A673 (cell line): Measurements from ENCODE around the gene EI24. TPM values are rescaled to one million over a fixed set of nuclear protein-coding genes. Genes with fewer than 3 reads are reported as not detected.

Experiments used
- BruUV-seq: library from RNA; stranded (reverse); fragments of 400-500 nt; replicated peaks from 2 replicates; lab custom pipeline; 2021; lab: Mats Ljungman, UMichigan
- CTCF ChIA-PET: fragments of 300-600 bp; sonication (Branson Sonifier 250); formaldehyde crosslinking; loops from one replicate; lab custom pipeline; 2022; ENCODE audit warnings: antibody characterized with exemption; lab: Charles Lee
- POLR2A ChIA-PET: fragments of 300-600 bp; sonication (Branson Sonifier 250); formaldehyde crosslinking; loops from one replicate; lab custom pipeline; 2022; ENCODE audit warnings: antibody characterized with exemption; ENCODE audit not compliant: low non-redundant PET; lab: Charles Lee
- DNase-seq: peaks from one replicate; pipeline ENCODE4 v3.0.0-alpha.2; 2015; ENCODE audit warnings: low spot score
- H3K27ac ChIP-seq: fragments of 200-600 bp; sonication (generic); 2 replicates; pipeline ENCODE4 v1.5.1; 2016; ENCODE audit warnings: mixed run types, low read depth, mild to moderate bottlenecking, mixed read lengths, antibody characterized with exemption, low read length; ENCODE audit not compliant: poor library complexity, severe bottlenecking
- H3K27me3 ChIP-seq: fragments of 200-600 bp; sonication (generic); replicated peaks from 2 replicates; pipeline ENCODE4 v1.6.1; 2017; ENCODE audit warnings: mixed run types, low read depth, mild to moderate bottlenecking, mixed read lengths, antibody characterized with exemption, low read length; ENCODE audit not compliant: insufficient read depth, poor library complexity
- H3K36me3 ChIP-seq: fragments of 200-600 bp; sonication (generic); 2 replicates; pipeline ENCODE4 v1.6.1; 2016; ENCODE audit warnings: mixed run types, mild to moderate bottlenecking, mixed read lengths, antibody characterized with exemption, low read length; ENCODE audit not compliant: insufficient read depth, poor library complexity, severe bottlenecking
- H3K4me1 ChIP-seq: fragments of 200-600 bp; sonication (generic); 2 replicates; pipeline ENCODE4 v1.6.1; 2017; ENCODE audit warnings: mixed run types, mild to moderate bottlenecking, mixed read lengths, antibody characterized with exemption, low read length; ENCODE audit not compliant: insufficient read depth, poor library complexity, severe bottlenecking
- H3K4me3 ChIP-seq: fragments of 200-600 bp; sonication (generic); 2 replicates; pipeline ENCODE4 v1.5.1; 2016; ENCODE audit warnings: low read depth, mixed run types, mild to moderate bottlenecking, mixed read lengths, low read length; ENCODE audit not compliant: poor library complexity, severe bottlenecking
- H3K9me3 ChIP-seq: fragments of 200-600 bp; sonication (generic); 2 replicates; pipeline ENCODE4 v1.6.1; 2016; ENCODE audit warnings: mixed run types, low read depth, mild to moderate bottlenecking, mixed read lengths, antibody characterized with exemption, low read length; ENCODE audit not compliant: poor library complexity, severe bottlenecking
- EZH2 ChIP-seq: fragments of 200-600 bp; sonication (generic); IDR thresholded peaks from 2 replicates; pipeline ENCODE4 v1.6.1; 2017; ENCODE audit warnings: borderline replicate concordance, low read depth, mild to moderate bottlenecking, mixed read lengths, antibody characterized with exemption, low read length; ENCODE audit not compliant: poor library complexity, severe bottlenecking
- intact Hi-C: fragments of 100-400 bp; cut with micrococcal nuclease; formaldehyde crosslinking; loops from one replicate; pipeline ENCODE4 v1.10.0; 2022; ENCODE audit not compliant: unreplicated experiment
- total RNA-seq: library from RNA; stranded (reverse); gene quantifications from 2 replicates; pipeline ENCODE4 v1.2.3, GENCODE V29; 2021
- TF ChIP-seq, protein P1 (sequence below): fragments of 300-800, 200-600 bp; sonication (generic); conservative IDR thresholded peaks from 2 replicates; pipeline ENCODE4 v1.5.1; 2017; ENCODE audit warnings: low read depth, mild to moderate bottlenecking, antibody characterized with exemption, low read length, moderate library complexity, mixed read lengths

Gene EI24
- total RNA-seq, 1 experiment from 2014 or later, result 161 TPM

DNA sequence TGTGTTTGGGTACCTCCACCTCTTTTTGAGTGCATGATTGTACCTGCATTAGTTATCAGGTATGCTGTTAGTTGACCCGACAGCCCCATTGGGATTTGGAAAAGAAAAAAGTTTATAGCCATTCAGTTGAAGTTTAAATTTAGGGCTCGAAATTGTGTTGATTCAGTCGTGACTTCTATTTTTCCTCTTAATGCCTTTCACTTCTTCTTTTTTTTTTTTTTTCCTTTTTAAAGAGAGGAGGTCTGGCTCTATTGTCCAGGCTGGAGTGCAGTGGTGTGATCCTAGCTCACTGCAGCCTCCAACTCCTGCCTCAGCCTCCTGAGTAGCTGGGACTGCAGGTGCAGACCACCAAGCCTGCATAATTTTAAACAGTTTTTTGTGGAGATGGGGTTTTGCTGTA is 25.7 kb downstream of the EI24 start:
- intact Hi-C loops, result loop anchor here (5.0 kb wide), 1 partner anchor 643 kb away; the partner anchor contains the start of gene CCDC15
- BruUV-seq, result no TSS peak
- Histone ChIP-seq H3K9me3 (no peaks in the 10 kb centered on the region), H3K4me1 (peaks cover 10% of the 10 kb centered on the region), H3K4me3 (no peak overlapping the region), H3K27ac (no peak overlapping the region), H3K36me3 (peaks cover 37% of the 10 kb centered on the region), H3K27me3 (no peaks in the 10 kb centered on the region)
- ChIA-PET CTCF (no interaction called here), POLR2A (no interaction called here)
- no peak for DNase-seq
- TF ChIP-seq EZH2, result no peak
- TF ChIP-seq, protein P1, sequence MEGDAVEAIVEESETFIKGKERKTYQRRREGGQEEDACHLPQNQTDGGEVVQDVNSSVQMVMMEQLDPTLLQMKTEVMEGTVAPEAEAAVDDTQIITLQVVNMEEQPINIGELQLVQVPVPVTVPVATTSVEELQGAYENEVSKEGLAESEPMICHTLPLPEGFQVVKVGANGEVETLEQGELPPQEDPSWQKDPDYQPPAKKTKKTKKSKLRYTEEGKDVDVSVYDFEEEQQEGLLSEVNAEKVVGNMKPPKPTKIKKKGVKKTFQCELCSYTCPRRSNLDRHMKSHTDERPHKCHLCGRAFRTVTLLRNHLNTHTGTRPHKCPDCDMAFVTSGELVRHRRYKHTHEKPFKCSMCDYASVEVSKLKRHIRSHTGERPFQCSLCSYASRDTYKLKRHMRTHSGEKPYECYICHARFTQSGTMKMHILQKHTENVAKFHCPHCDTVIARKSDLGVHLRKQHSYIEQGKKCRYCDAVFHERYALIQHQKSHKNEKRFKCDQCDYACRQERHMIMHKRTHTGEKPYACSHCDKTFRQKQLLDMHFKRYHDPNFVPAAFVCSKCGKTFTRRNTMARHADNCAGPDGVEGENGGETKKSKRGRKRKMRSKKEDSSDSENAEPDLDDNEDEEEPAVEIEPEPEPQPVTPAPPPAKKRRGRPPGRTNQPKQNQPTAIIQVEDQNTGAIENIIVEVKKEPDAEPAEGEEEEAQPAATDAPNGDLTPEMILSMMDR, result no peak

DNA sequence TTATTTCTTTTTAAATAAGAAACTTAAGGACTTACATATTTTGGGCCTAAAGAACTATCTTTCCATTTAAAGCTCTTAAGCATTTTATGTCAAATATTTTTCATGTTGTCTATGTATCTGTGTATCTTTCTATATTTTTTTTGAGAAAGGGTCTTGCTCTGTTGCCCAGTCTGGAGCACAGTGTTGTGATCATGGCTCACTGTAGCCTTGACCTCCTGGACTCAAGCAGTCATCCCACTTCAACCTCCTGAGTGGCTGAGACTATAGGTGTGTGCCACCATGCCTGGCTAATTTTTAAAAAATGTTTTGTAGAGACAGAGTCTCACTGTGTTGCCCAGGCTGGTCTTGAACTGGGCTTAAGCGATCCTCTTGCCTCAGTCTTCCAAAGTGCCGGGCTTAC is 31.4 kb downstream of the EI24 start:
- no peak overlapping the region for H3K27ac ChIP-seq
- no peaks in the 10 kb centered on the region for H3K9me3 ChIP-seq
- CTCF ChIA-PET, result no interaction called here
- intact Hi-C loops, result no loop called here
- H3K36me3 ChIP-seq, result peaks cover 88% of the 10 kb centered on the region
- H3K4me3 ChIP-seq, result no peak overlapping the region
- H3K27me3 ChIP-seq, result no peaks in the 10 kb centered on the region
- H3K4me1 ChIP-seq, result no peaks in the 10 kb centered on the region
- BruUV-seq, result no TSS peak
- POLR2A ChIA-PET, result no interaction called here
- DNase-seq, result no peak
- TF ChIP-seq EZH2, result no peak
- TF ChIP-seq, protein P1, result no peak

DNA sequence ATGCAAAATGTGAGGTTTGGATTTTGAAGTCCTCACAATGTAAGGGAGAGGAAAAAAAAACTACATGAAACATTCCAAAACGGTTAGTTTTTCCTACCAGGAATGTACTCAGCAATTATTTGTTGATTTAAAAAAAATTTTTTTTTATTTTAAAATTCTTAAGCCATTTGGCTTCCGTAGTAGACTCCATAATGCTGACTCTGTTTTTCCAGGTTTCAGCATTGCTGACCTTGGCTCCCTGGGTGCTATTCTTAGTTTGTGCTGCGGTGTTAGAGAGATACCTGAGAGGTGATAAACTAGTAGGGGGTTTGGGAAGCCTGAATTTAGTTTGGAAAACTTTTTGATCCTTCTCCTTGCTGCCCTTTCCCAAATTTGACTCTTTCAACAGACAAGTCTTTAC is 33.9 kb downstream of the EI24 start:
- no peak overlapping the region for H3K27ac ChIP-seq
- CTCF ChIA-PET, result no interaction called here
- peaks cover 88% of the 10 kb centered on the region for H3K36me3 ChIP-seq

More for the DNA sequence above, 33.9 kb downstream of the EI24 start:
- H3K27me3 ChIP-seq, result no peaks in the 10 kb centered on the region
- no peak overlapping the region for H3K4me3 ChIP-seq
- BruUV-seq, result no TSS peak
- no peaks in the 10 kb centered on the region for H3K9me3 ChIP-seq
- intact Hi-C loops, result no loop called here
- no peak for DNase-seq
- no peaks in the 10 kb centered on the region for H3K4me1 ChIP-seq
- no peak for TF ChIP-seq EZH2
- TF ChIP-seq, protein P1, result no peak
- POLR2A ChIA-PET, result no interaction called here
